ENCODE results near the gene RALBP1.

GRCh38 chr18:9469685-9470084 lies 5.6 kb upstream of the RALBP1 start:
- TF ChIP-seq EZH2 (IDR thresholded peaks at IDR 0.05) (no peak), POLR2AphosphoS5 (IDR thresholded peaks at IDR 0.05; ENCODE audit: borderline replicate concordance, low read depth, low read length) (no peak), FOXP2 (optimal IDR thresholded peaks at IDR 0.05; ENCODE audit: control extremely low read depth, extremely low read length, insufficient read depth) (no peak)

Measured in SK-N-MC (cell line).